NCI-H524 treated with DMSO at 0.1 percent for 48 hours (cell line): ENCODE data around the gene DNASE1L2.

ENCODE experiments used
- DNase-seq: peaks from one replicate; lab custom pipeline; 2025; lab: John Stamatoyannopoulos, UW

DNASE1L2 gene

GRCh38 chr16:2226245-2226793 is 9.9 kb upstream of the DNASE1L2 start:
- no peak for DNase-seq

GRCh38 chr16:2226918-2227317 is 9.3 kb upstream of the DNASE1L2 start:
- DNase-seq, result no peak

- no peak for DNase-seq
Measured at GRCh38 chr16:2228161-2228824, 8.0 kb upstream of the DNASE1L2 start.

GRCh38 chr16:2229091-2229490 is 7.2 kb upstream of the DNASE1L2 start:
- DNase-seq, result no peak

- DNase-seq, result no peak
Measured at GRCh38 chr16:2229632-2230250, 6.5 kb upstream of the DNASE1L2 start.

- DNase-seq, result no peak
Measured at GRCh38 chr16:2230376-2230775, 5.9 kb upstream of the DNASE1L2 start.

GRCh38 chr16:2231016-2231931 is 5.0 kb upstream of the DNASE1L2 start:
- DNase-seq, result no peak

GRCh38 chr16:2232094-2232990 is 3.9 kb upstream of the DNASE1L2 start:
- DNase-seq, result no peak

GRCh38 chr16:2233046-2233775 is 3.0 kb upstream of the DNASE1L2 start:
- DNase-seq, result no peak

GRCh38 chr16:2233872-2234812 is 2.1 kb upstream of the DNASE1L2 start:
- DNase-seq, result no peak

GRCh38 chr16:2234813-2235170 is 1.5 kb upstream of the DNASE1L2 start:
- no peak for DNase-seq

- no peak for DNase-seq
Measured at GRCh38 chr16:2235234-2235651, 1.0 kb upstream of the DNASE1L2 start.

- DNase-seq, result no peak
Measured at GRCh38 chr16:2235695-2236336, 428 bp upstream of the DNASE1L2 start.

- no peak for DNase-seq
Measured at GRCh38 chr16:2237102-2237482, 848 bp downstream of the DNASE1L2 start.

GRCh38 chr16:2237493-2238149 is 1.4 kb downstream of the DNASE1L2 start:
- DNase-seq, result no peak

GRCh38 chr16:2238150-2238837 is 2.0 kb downstream of the DNASE1L2 start:
- no peak for DNase-seq

- DNase-seq, result no peak
Measured at GRCh38 chr16:2238838-2239675, 2.8 kb downstream of the DNASE1L2 start.
